NCI-H2196 (cell line): ENCODE data around the gene PTTG1IP.

Experiments
- DNase-seq: peaks from one replicate; lab custom pipeline; 2025; ENCODE audit not compliant: unreplicated experiment; lab: John Stamatoyannopoulos, UW

PTTG1IP gene

DNA sequence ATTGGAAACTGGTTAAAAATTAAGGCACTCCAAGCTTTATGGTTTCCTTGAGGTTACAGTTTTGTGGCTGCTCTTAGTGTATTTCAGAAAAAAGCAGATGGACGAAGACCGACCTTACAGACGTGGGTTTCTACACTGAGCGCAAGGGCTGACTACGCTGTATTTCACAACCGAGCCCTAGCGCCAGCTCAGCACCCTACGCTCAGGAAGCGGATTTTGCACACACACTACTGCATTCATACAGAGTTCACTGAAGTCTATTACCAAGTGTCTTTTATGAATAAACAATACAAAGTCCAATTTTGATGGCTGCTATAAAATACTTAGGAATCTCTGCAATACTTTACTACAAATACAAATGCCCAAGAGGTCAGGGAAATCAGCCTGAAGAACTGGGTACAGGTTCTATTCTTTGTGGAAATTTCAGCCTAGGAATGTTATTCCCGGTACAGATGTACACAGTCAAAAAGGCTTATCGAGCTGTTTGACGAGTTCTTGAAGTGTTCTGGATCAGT lies 23.8 kb downstream of the PTTG1IP start:
- DNase-seq: no peak

DNA sequence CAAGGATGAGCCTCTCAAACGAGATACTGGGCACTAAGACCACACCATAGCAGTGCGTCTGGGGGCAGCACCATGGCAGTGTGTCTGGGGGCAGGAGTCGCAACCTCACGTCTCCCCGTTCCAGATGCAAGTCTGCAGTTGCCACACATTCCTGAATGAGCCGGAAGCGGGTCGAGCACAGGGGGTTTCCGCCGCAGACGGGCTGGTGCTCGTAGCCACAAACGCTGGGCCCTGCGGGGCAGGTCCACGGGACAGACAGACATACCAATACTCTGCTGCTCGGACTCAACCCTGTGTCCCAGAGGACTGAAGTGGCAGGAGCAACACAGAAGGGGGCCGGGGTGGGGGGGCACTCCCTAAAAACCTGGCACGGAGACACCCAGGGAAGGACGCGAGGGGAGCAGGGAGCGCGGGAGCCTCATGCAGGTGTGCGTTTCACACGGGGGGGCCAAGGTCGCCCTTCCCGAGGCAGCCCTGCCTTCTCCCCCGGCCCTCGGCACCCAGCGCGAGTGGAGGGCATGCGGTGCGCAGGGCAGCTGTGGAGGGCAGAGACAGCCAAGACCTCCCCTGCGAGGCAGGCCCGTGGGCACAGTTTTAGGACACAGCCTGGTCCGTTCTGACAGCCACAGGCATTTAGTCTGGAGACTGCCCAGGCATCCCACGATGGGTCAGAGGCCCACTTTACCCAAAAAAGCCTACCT lies 24.5 kb downstream of the PTTG1IP start:
- DNase-seq: no peak

DNA sequence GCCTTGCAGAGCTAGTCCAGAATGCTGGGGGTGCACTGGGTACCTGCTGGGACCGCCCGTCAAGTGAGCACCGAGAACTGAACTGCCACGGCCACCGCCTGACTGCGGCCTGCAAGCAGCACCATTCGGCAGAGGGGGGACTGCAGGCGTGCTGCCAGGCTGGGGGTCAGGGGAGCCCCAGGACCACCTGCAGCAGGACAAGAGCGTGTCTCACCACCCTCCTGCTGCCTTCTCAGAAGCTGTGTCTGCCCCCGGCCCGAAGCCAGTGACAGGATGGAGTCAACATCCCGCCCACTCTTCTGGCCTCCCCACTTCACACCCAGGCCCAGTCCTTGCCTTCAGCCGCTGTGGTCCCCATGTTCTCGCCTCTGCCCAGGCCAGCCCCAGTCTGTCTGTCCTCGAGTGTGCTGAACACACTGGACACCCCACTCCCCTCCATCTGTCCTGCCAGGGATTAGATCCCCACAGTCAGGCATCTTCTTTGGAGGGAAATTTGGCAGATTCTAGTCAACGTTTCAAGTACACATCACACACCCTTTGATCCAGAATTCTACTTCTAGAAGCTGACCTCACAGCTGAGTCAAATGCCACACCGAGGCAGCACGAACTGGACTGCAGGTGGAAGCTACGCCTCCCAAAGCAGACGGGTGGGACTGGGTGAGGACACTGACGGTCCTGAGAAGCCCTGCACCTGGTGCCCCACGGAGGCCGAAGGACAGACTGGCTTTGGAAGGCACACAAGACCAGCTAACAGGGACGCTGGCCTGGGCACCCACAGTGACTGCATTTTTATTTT lies 26.0 kb downstream of the PTTG1IP start:
- no peak for DNase-seq

DNA sequence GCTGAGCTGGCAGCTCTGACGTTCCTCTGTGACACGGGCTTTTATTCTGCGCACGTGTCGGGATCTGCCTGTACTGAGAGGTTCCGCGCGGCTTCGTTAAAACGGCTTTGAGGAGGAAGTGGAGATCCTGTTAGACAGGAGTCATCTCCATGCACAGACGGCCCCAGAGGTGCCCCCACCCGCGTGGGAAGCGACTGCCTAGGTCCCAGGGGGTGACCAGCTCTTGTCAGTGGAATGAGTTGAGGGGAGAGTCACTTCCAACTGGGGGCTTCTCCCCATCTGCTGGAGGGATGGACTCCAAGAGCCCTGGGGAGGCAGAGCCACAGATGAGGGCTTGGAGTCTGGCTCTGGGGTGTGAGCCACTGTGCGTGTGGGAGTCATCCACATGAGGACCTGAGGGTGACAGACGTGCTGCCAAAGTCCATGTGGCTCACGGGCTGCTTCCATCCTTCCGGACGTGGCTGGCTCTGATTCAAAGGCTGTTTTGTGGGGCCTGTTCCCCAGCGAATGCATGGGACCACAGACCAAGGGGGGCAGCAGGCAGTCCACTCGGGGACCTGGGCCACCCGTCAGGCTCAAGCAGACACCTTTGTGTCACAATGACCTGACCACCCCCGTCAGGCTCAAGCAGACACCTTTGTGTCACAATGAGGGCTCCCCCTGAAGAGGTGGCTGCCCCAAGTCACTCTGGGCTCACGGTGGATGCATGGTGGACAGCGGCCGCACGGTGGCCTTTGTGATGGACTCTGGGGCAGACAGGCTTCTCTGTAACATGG lies 26.8 kb downstream of the PTTG1IP start:
- DNase-seq: no peak

DNA sequence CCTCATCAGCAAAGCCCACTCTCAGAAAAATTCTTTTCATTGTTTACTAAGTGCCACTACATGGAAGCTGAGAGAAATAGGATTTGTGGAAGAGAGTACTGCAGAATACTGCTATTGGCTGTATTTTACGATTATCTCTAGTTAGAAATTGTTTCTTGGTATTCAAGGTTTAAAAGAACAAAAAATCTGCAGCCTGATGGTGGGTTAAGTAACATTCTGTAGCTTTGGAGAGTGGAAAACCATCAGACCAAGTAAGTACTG lies 27.3 kb downstream of the PTTG1IP start:
- DNase-seq: no peak

DNA sequence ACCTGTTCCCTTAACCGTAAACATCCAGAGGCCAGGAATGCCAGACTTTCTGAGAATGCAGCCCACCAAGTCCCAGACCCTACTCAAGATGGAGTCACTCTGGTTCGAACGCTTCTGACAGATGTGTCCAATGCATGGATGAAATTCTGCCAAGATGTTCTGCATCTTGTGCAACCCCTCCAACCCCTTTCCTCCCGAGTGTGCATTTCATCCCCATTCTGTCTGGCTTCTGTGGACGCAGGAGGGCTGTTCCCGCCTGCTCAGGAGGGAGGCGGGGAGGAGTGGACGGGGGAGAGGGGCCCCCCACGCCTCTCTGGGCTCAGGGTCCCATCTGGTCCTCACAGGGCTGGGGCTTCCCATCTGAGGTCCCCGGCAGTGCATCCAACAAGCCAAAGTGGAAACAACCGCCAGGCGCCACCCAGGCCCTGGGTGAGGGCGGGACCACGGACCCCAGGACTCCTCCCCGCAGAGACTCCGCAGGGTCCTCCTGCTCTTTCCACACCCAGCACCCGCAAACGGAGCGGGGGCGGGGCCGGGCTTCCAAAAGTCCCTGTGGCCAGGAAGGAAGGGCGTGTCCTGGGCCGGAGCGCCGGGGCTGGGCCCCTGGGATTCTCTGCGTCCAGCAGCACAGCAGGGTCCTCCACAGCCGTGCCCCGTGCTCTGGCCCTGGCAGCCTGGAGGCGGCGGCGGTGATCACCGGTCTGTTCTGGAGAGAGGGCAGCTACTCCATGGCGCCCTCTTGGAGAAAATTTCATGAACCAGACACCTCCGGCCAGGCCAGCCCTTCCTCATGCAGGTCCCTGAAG lies 27.9 kb downstream of the PTTG1IP start:
- DNase-seq: no peak

DNA sequence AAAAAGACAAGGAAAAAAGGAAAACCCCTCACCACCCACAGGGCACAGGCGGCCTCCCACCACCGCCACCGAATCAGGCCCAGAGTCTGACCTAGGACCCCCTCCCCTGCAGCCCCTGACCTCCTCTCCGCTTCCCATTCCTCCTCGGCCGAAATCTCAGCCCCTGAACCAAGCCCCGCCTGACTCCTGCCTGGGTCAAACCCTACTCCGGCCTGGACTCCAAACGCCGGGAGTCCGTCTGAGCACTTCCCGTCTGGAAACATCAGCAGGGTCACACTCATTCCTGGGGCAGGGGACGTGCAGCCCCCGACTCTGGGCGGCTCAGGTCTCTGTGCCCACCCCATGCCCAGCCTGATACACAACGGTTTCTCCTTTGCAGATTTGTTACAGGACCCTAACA lies 29.2 kb downstream of the PTTG1IP start:
- no peak for DNase-seq

DNA sequence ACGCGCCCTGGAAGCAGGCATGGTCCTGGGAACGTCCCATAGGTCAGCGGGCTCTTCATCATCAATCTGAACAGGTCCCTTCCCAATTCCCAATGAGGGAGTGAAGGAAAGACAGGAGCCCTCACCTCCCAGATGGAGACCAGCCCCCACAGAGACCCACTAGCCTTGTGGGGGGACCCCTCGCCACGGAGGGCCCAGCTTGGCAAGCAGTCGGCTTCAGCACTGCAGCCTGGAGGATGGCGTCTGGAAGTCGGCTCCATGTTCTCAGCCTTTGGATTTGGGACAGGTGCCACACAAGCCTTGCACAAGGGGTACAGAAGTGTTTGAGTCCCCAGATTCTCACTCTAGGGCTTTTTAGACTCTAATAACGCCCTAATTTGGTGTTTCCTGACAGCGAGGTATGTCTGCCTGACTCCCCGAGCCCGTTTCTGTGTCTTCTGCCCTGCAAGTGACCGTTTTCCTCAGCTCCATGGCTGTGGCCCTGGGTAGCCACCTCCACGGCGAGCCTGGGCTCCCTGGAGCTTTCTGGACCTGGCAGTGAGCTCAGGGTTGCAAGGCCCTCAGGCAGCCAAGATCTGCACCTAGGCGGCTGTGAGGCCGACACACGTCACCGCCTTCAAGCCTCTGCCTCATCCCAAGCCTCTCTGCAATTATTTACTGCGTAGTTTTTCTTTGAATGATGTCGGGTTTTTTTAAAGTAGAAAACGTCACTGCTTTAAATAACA lies 30.6 kb downstream of the PTTG1IP start:
- DNase-seq: no peak

DNA sequence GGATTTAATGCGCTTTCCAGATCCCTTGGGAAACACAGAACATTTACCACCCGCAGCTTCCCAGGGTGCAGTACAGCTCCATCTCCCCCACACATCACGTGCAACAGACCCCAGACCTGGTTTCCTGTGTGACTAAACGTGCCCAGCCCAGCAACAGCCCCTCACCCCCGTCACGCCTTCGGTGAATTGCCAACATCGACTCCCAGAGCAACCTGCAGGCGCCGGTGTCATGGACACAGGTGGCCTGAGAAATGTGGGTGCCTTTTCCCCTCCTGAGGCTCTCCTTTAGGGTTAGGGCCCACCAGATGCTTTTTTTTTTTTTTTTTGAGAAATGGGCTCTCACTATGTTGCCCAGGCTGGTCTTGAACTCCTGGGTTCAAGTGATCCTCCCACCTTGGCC lies 31.4 kb downstream of the PTTG1IP start:
- DNase-seq: no peak

DNA sequence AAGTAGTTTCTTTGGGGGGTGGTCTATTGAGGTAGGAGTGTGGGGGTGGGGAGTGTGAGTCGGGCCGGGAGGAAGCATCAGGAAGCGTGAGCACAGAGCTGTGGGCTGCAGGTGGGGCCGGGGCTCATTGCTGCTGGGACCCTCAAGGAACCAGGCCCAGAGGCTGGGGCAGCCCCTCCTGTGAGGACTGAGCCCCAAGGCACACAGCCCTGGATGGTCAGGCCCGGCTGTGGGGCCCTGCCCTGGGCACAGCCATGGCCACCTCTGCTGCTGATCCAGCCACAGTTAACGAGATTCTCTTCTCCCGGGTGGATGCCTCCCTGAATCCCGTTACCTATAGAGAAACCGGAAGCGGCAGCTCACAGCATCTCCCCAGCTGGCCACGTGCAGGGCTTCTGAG lies 32.7 kb downstream of the PTTG1IP start:
- no peak for DNase-seq

DNA sequence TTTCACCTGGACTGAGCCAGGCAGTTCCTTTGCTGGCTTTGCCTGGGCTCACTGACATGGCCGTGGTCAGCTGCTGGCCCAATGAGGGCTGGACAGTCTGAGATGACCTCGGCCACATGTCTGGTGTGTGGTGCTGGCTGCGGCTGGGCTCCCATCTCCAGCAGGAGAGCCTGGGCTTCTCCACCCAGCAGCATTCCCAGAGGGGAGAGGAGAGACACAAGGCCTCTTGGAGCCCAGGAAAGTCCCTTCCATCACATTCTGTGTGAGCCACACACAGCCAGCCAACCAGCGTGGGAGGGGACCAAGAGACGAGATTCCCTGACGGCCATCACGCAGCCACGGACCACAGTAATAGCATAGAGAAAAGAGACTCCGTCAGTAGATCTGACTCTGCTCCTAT lies 34.5 kb downstream of the PTTG1IP start:
- no peak for DNase-seq

DNA sequence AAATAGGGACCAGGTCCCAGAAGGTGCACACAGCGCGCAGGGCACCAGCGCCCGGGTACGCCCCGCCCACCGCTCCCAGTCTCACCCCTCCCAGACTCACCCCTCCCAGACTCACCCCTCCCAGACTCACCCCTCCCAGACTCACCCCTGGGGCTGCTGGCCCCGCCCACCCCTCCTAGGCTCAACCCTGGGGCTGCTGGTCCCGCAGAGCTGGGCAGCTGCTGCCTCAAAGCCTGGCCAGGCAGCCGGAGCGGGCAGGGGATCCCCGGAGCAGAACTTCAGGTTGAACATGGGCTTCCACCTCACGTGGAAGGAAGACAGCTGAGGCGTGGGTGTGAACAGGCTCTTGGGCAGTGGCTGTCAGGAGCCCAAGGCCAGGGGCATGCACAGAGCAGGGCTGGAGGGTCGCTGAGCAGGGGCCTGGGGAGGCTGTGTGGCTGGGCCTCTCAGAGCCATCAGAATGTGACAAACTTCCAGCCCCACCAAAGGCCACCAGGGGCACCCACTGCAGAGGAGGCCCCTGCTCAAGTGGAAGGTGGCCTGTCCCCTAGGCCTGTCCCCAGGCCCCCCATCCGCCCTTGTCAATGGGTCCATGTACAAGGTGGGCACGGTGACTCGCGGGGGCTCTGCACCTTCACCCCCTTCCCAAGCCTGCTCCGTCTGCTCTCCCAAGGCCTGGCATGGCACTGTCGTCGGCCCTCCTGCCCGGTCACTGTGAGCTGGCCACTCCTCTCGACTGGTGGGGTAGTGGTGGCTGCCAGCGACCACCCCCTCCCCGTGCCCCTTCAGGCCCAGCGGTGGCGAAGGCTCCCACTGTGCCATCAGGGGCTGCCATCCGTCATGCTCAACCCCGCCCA lies 35.2 kb downstream of the PTTG1IP start:
- DNase-seq: no peak

DNA sequence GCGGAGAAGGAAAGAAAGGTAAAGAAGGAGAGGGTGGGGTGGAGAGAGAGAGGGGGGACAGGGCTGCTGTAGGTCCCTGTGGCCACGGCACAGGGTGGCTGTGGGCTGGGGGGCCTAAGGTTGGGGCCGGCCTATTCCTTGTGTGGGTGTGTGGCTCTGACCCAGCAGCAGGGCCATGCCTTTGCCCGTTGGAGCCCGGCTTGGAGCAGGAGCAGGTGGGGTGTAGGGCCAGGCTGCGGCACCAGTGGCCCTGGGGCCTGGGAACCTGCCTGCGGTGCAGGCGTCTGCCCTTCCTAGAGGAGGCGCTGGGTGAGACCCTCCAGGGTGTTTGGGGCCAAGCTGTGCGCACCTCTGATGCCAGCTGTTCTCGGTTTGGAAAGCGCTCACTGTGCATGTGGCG lies 36.0 kb downstream of the PTTG1IP start:
- no peak for DNase-seq

DNA sequence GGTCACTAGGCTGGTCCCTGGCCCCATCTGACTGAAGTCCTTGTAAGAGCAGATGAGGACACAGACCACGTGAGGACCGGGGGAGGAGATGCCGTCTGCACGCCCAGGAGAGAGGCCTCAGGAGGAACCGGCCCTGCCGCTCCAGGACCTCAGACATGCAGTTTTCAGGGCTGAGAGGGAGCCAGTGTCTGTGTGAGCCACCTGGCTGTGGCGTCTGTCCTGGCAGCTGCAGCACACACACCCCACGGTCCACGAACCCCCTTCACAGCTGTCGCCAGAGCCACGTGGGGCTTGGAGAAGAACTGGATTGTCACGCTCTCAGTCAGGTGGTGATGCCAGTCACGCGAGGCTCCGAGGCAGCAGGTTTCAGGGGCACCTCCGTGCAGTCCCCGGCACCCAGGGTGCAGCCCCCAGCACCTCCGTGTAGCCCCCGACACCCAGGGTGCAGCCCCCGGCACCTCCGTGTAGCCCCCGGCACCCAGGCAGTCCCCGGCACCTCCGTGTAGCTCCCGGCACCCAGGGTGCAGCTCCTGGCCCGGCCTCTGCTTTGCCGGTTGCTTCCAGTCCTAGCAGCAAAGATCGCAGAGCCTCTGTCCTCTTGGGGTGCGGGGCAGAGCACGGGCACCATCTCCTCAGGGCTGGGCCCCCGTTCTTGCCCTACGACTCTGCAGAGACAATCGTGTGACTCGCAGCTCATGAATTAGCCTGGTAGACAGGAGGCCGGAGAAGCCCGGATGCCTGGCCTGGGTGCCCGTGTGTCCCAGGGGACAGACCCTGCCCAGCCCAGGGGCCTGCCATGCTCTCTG lies 36.6 kb downstream of the PTTG1IP start:
- DNase-seq: no peak

DNA sequence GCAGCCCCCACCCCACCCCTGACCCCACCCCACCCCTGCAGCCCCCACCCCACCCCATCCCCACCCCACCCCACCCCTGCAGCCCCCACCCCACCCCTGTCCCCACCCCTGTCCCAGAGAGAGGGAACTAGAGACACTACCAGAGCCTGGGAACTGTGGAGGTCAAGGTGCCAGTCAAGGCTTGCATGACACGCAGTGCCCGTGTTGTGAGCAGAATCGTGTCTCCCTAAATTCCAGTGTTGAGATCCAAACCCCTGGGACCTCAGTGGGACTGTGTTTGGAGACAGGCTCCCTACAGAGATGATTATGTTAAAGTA lies 37.2 kb downstream of the PTTG1IP start:
- no peak for DNase-seq

DNA sequence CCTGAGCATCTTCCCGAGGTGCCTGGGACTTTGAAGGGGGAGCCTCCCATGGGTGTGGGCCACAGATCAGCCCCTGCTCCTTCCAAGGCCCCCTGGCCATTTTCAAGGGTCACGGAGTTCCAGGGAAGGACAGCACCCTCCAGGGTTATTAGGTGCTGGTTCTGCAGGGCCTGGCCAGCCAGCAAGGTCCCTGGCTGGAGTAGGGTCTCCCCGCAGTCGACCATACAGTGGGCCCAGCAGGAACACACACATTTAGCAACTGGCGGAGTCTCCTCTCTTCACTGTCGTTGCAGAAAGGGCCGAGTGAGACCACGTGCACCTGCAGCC lies 37.9 kb downstream of the PTTG1IP start:
- no peak for DNase-seq

DNA sequence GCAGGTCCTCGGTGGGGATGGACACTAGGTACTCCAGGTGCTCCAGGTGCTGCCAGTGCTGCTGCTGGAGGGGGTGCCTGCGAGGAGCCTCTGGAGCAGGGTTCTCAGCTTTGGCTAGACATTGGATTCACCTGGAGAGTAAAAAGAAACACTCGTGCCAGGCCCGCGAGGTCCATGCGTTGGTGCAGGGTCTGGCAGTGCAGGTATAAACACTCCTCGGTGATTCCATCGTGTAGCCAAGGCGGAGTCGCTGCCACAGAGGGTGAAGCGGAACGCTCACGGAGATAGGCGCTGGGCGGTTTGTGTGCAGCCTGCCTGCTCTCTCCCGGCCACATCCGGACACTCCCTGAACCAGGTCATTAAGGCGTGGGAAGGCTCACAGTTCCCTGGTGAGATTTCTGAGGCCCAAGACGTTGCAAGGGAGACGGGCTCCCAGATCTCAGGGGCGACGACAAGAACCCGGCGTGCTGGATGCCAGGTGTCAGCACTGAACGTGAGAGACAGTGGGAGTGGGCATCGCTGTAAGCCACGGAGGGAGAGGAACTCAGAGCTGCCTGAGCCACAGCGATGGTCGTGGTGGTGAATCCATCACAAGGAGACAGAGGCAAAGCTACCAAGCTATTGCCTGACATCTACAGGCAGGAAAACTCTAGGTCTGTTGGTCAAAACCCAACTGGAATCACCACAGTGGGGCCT lies 38.4 kb downstream of the PTTG1IP start:
- no peak for DNase-seq

DNA sequence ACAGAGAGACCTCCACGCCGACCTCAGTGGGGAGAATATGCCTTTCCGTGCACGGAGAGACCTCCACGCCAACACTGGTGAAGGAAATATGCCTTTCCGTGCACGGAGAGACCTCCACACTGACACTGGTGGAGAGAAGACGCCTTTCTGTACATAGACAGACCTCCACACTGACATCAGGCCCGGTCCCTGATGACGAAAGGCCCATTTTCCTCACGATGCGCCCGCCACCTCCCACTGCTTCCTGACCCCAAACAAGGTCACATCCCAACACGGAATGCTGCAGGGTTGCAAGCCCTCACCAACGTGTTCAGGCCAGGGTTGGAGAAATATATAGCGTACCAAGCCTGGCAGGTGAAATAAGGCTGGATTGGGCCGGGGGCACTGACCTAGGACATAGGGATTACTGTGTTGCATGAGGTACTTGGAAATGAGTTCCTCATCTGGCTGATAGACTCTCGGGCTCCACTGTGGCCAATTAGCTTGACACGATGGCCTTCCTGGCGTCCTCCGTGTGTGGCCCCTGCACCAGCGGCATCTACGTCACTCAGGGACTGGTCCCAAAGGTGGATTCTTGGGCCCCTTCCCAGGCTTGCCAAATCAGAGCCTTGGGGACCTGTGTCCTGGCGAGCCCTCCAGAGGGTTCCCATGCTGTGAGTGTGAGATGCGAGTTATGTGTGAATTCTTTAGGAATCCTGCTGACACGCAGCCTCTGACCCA lies 39.1 kb downstream of the PTTG1IP start:
- DNase-seq: no peak
